NCI-H774 (cell line): ENCODE data around the gene JAZF1.

Experiments
- DNase-seq: peaks from one replicate; lab custom pipeline; 2025; lab: John Stamatoyannopoulos, UW

Gene JAZF1

GRCh38 chr7:27966219-27966780 lies 214.3 kb downstream of the JAZF1 start:
- DNase-seq: no peak

DNA sequence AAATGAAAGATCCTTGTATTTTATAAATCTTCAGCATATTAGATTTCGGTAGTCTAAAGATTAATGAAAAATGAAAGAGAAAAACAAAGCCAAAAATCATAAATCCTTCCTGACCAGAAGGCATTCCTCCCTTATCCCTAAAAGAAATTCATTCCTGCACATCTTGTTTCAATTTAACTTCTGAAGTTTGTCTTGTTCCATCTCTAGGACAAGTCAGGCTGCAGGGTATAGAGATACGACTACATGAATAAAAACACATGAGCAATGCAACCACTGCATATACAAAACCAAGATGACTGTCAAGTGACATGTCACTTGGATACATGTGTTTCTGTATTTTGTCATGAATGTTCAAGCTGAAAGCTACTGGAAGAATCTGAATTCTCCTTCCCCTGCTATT lies 214.9 kb downstream of the JAZF1 start:
- DNase-seq: no peak

- no peak for DNase-seq
Observed at GRCh38 chr7:27964820-27965219, 215.8 kb downstream of the JAZF1 start.

GRCh38 chr7:27963056-27963455 lies 217.5 kb downstream of the JAZF1 start:
- DNase-seq: no peak

DNA sequence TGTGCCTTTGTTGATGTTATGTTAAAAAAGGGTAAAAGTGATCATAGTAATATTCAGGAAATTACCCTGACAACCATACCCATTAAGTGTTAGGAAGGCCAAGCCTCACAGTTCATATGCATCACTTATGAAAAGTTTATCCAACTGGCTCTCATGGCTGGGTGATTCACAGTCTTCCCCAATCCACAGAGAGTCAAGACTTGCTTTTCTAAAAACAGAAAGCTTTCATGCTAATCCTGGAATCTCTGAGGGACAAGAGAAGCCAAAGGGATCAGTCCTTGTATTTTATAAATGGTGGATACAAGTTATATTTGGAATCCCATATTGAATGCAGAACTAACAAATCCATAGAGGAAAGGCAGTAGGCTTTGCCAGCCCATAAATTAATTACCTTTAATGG lies 218.3 kb downstream of the JAZF1 start:
- DNase-seq: no peak

- DNase-seq: no peak
Observed at GRCh38 chr7:27961255-27961654, 219.3 kb downstream of the JAZF1 start.

GRCh38 chr7:27960415-27960814 lies 220.2 kb downstream of the JAZF1 start:
- no peak for DNase-seq

DNA sequence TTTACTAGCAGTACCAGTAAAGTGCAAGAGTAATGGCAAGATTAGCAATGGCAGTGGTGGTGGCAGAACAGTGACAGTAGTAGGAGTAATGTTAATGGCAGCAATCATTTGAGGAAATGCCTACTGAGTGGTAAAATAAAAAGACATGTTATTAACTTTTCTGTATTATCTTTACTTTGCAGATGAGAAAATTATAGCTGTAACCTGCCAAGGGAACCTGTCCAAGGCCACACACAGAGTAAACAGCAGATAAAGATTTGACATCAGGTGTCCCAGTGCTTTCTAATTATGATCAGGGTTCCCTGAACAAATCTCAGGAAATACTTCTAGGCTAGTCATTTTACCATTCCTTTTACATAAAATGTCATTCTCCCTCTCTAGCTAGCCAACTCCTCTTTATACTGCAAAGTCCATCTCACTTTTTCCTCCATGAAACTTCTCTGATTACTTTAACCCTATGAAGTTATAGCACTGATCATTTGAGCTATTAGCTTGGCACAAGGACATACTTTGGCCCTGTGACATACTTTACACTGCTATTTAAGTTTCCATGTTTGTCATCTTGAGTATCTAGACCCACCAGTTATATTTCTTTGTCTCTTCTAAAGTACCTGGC lies 221.6 kb downstream of the JAZF1 start:
- DNase-seq: no peak

- DNase-seq: no peak
Observed at GRCh38 chr7:27955596-27955995, 225.0 kb downstream of the JAZF1 start.

GRCh38 chr7:27955011-27955410 lies 225.6 kb downstream of the JAZF1 start:
- no peak for DNase-seq

DNA sequence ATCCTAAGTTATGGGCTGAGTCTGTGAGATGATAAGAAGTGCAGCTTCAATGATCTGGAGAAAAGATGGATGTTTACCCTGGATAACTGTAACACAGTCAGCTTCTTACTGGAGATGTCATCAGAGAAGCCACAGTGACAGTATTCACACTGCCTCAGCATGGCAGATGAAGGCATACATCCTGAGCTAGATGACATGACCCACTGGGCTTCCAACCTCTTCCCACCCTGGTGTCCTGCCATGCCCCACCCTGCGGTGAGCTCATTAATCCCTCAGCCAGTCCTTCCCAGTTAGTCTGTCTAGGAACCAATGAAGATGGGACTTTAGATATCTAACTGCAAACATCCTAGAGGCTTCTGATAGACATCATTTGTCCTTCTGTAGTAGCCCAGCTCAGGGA lies 226.8 kb downstream of the JAZF1 start:
- no peak for DNase-seq

DNA sequence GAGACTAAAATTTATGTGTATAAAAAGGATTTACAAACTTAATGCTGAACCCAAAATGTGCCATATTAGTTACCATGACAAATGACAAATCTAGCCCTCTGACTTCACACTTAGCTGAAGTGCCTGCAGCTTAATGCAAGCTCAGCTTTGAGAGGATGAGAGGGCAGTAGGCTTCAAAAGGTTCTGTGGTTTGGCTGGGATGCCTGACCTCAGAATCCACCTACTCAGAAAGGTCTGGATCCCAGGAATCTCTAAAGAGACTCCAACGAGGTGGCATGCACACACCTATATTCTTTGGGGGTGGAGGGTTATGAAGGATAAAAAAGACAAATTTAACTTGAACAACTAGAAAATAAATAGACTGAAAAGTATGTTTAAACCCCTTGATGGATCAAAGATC lies 227.2 kb downstream of the JAZF1 start:
- DNase-seq: no peak

GRCh38 chr7:27952456-27953285 lies 227.9 kb downstream of the JAZF1 start:
- no peak for DNase-seq

GRCh38 chr7:27950123-27950522 lies 230.5 kb downstream of the JAZF1 start:
- DNase-seq: no peak

GRCh38 chr7:27948861-27949260 lies 231.7 kb downstream of the JAZF1 start:
- DNase-seq: no peak

- no peak for DNase-seq
Observed at GRCh38 chr7:27947586-27948278, 232.9 kb downstream of the JAZF1 start.

GRCh38 chr7:27946351-27946750 lies 234.2 kb downstream of the JAZF1 start:
- no peak for DNase-seq

DNA sequence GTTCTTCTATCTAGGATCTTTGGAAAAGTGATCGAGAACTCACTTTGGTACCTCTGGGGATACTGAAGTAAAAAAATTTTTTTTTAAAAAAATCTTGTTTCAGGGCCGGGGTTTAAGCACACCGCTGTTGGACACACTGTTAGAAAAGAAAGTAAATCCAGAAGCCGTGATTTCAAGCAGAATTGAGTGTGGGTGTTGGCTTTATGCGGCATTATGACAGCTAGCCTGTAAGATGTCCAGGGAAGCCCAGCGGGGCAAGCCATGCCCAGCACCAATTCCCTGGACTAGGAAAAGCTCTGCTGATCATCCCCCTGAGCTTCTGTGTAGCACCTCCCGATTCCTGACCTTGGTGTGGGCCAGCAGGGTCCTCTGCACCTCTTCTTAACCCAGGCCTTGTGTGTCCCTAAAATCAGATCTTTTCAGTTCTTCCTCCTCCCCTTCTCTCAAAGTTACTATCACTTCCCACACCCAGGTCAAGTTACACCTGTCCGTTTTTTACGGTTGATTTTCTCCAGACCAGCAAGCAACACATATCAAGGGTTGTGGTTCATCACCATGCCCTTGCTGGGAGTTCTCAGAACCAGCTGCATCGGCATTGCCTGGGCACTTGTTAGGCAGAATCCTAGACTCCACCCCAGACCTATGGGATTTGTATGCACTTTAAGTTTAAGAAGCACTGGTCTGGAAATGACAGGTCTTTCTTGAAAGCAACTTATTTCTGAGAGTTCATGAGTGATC lies 235.4 kb downstream of the JAZF1 start:
- no peak for DNase-seq

GRCh38 chr7:27944643-27945042 lies 236.0 kb downstream of the JAZF1 start:
- DNase-seq: no peak

GRCh38 chr7:27943241-27943640 lies 237.4 kb downstream of the JAZF1 start:
- no peak for DNase-seq

- DNase-seq: no peak
Observed at GRCh38 chr7:27942711-27943110, 237.9 kb downstream of the JAZF1 start.

DNA sequence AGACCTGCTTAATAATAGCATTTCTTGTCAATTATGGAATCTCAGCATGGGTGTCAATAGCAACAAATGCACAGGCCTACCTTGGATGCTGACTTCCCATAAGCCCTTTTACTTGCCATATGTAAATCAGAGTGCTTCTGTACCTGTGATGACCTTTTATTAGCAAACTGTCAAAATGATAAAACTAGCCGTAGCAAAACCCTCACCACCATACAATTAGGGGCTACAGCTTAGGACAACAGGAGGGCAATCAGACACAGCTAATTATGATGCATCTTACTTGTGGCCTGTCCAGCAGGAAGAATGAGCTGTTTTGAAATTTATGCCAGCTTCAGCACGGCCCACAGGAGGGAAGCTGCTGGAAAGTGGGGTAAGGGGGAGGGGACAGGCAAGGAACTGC lies 239.1 kb downstream of the JAZF1 start:
- DNase-seq: no peak
